ENCODE results near the gene MBP. TPM values are rescaled to one million over a fixed set of nuclear protein-coding genes. Genes with fewer than 3 reads are reported as not detected.

MBP gene
- total RNA-seq, 1 donor from 2014 or later = 22.4 TPM

DNA sequence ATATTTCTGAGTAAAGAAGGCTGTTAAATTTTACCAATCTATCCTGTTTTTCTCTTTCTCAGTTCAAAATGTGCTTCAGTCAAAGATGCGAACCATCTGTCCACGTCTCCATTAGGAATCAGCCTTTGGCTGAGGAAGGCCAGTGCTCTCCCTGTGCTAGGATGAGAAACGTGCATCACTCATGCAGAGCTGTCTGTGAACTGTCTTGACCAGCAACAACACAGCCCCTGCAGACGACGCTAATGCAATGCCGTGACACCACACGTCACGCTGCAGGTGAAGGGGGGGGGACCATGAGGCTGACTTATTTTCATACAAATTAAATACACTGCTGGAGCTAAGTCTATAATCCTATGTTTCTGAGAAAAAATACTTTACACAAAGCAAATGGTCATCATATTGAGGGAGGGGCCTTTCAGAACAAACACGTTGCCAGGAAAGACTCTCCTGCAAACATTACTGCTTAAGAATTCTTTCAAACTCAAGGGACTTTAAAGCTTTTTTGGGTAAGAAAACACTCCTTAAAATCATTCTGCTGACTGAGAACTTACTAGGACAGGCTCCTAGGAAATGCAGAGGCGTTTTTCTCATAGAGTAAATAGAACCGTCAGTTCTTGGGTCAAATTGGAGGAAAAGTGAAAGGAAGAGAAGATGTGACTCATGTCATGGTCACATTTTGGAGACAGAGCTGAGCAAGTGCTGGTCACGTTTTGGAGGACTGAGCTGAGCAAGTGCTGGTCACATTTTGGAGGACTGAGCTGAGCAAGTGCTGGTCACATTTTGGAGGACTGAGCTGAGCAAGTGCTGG, 97.0 kb downstream of the MBP start:
- Histone ChIP-seq H3K27ac (ENCODE audit: low read depth, low read length) (no peak overlapping the region), H3K4me3 (ENCODE audit: low read length in 3 of 3) (no peak overlapping the region), H3K9me3 (ENCODE audit: control insufficient read depth in 3 of 3, low read length in 3 of 3) (no peaks in the 10 kb centered on the region), H3K4me1 (ENCODE audit: control insufficient read depth in 3 of 3, insufficient read depth in 3 of 3, low read length in 3 of 3) (peaks cover 4 to 27% (median 6%) of the 10 kb centered on the region in 3 donors), H3K36me3 (ENCODE audit: control insufficient read depth in 3 of 3, insufficient read depth in 3 of 3, low read length in 3 of 3) (peaks cover 0 to 2% (median 0%) of the 10 kb centered on the region in 3 donors), H3K9ac (ENCODE audit: low read depth in 1 of 3, low read length in 3 of 3) (no peak overlapping the region), H3K27me3 (ENCODE audit: control insufficient read depth in 3 of 3, insufficient read depth in 3 of 3, low read length in 3 of 3) (no peaks in the 10 kb centered on the region)

DNA sequence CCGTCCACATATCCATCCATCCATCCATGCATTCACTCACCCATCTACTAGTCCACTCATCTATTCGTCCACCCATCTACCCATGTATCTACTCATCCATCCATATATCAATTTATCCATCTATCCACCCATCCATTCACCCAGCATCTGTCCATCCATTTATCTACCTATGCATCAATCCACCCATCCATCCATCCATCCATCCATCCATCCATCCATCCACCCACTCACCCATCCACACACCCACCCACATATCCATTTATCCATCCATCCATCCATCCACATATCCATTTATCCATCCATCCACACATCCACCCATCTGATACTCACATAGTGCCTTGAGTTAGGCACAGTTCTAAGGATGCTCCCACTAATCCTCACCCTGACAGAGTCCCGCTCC, 99.0 kb downstream of the MBP start:
- no peaks in the 10 kb centered on the region for H3K27me3 ChIP-seq (ENCODE audit: control insufficient read depth in 3 of 3, insufficient read depth in 3 of 3, low read length in 3 of 3)
- no peak overlapping the region for H3K4me3 ChIP-seq (ENCODE audit: low read length in 3 of 3)
- no peak overlapping the region for H3K27ac ChIP-seq (ENCODE audit: low read depth, low read length)
- H3K36me3 ChIP-seq (ENCODE audit: control insufficient read depth in 3 of 3, insufficient read depth in 3 of 3, low read length in 3 of 3) = peaks cover 0 to 2% (median 0%) of the 10 kb centered on the region in 3 donors
- peaks cover 4 to 23% (median 6%) of the 10 kb centered on the region in 3 donors for H3K4me1 ChIP-seq (ENCODE audit: control insufficient read depth in 3 of 3, insufficient read depth in 3 of 3, low read length in 3 of 3)
- H3K9me3 ChIP-seq (ENCODE audit: control insufficient read depth in 3 of 3, low read length in 3 of 3) = no peaks in the 10 kb centered on the region
- no peak overlapping the region for H3K9ac ChIP-seq (ENCODE audit: low read depth in 1 of 3, low read length in 3 of 3)

DNA sequence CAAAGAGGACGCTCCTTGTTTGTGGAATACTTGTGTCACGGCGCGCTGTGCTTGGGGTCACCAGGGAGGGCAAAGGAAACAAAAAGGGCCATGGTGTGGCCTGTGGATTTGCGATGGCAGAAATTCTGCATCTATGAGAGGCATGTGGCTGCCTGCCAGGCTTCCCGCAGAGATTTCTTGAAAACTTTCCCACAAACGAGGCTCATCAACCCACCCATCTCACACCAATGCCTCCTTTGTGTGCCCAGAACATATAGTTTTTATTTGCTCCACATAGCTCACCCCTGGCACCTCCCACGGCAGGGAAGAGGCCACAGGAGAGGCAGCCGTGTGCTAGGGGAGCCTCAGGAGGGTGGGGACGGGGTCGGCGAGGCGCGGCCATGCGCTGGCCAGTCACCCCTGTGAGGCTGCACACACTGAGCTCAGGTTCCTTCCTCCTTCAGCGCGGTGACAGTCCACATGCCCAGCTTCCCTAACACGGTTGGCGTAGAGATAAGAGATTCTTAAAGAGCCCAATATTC, 100.3 kb downstream of the MBP start:
- Histone ChIP-seq H3K9me3 (ENCODE audit: control insufficient read depth in 3 of 3, low read length in 3 of 3) (no peaks in the 10 kb centered on the region), H3K4me3 (ENCODE audit: low read length in 3 of 3) (no peak overlapping the region), H3K27ac (ENCODE audit: low read depth, low read length) (no peak overlapping the region), H3K9ac (ENCODE audit: low read depth in 1 of 3, low read length in 3 of 3) (no peak overlapping the region), H3K27me3 (ENCODE audit: control insufficient read depth in 3 of 3, insufficient read depth in 3 of 3, low read length in 3 of 3) (no peaks in the 10 kb centered on the region), H3K36me3 (ENCODE audit: control insufficient read depth in 3 of 3, insufficient read depth in 3 of 3, low read length in 3 of 3) (no peaks in the 10 kb centered on the region), H3K4me1 (ENCODE audit: control insufficient read depth in 3 of 3, insufficient read depth in 3 of 3, low read length in 3 of 3) (peaks cover 3 to 19% (median 4%) of the 10 kb centered on the region in 3 donors)

DNA sequence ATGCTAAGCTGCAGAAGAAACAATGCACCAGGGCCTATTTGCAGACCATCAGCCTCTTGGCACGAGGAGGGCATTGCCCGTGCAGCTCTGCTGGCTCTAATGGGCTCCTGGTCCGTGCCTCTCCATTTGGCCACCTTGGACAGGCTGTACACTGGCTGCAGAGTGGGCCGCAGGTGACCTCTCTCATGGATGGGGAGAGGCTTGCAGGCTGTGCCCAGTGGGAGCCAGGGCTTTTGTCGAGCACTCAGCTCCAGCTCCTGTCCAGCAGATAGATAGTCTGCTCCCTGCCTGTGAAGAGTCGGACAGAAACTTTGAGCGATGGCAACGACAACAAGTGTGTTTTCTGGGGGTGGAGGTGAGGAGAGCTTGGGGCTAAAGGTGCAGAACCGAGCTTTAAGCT, 100.9 kb downstream of the MBP start:
- peaks cover 3 to 19% (median 4%) of the 10 kb centered on the region in 3 donors for H3K4me1 ChIP-seq (ENCODE audit: control insufficient read depth in 3 of 3, insufficient read depth in 3 of 3, low read length in 3 of 3)
- no peaks in the 10 kb centered on the region for H3K9me3 ChIP-seq (ENCODE audit: control insufficient read depth in 3 of 3, low read length in 3 of 3)
- H3K36me3 ChIP-seq (ENCODE audit: control insufficient read depth in 3 of 3, insufficient read depth in 3 of 3, low read length in 3 of 3) = no peaks in the 10 kb centered on the region
- no peak overlapping the region for H3K27ac ChIP-seq (ENCODE audit: low read depth, low read length)
- H3K27me3 ChIP-seq (ENCODE audit: control insufficient read depth in 3 of 3, insufficient read depth in 3 of 3, low read length in 3 of 3) = no peaks in the 10 kb centered on the region
- no peak overlapping the region for H3K4me3 ChIP-seq (ENCODE audit: low read length in 3 of 3)
- H3K9ac ChIP-seq (ENCODE audit: low read depth in 1 of 3, low read length in 3 of 3) = no peak overlapping the region

DNA sequence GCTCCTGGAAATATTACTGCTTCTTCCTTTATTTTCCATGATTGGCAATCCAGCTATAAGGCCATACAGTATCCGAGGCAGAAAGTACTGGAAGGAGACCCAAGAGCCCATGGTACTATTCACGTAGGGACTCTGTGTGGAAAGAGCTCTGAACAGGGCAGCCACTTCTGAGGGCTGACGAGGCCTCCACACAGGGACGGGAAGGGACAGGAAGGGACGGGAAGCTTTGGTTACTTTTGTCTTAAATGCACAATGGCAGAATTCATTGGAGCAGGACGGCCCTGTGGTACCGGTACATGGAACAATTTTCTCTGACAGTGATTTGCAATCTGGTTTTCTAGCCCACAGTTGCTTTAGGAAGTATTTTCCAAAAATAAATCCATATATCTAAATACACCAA, 102.4 kb downstream of the MBP start:
- H3K36me3 ChIP-seq (ENCODE audit: control insufficient read depth in 3 of 3, insufficient read depth in 3 of 3, low read length in 3 of 3) = peaks cover 0 to 3% (median 2%) of the 10 kb centered on the region in 3 donors
- H3K9ac ChIP-seq (ENCODE audit: low read depth in 1 of 3, low read length in 3 of 3) = no peak overlapping the region
- no peaks in the 10 kb centered on the region for H3K27me3 ChIP-seq (ENCODE audit: control insufficient read depth in 3 of 3, insufficient read depth in 3 of 3, low read length in 3 of 3)
- H3K9me3 ChIP-seq (ENCODE audit: control insufficient read depth in 3 of 3, low read length in 3 of 3) = no peaks in the 10 kb centered on the region
- H3K4me3 ChIP-seq (ENCODE audit: low read length in 3 of 3) = no peak overlapping the region
- peaks cover 0 to 16% (median 3%) of the 10 kb centered on the region in 3 donors for H3K4me1 ChIP-seq (ENCODE audit: control insufficient read depth in 3 of 3, insufficient read depth in 3 of 3, low read length in 3 of 3)
- H3K27ac ChIP-seq (ENCODE audit: low read depth, low read length) = no peak overlapping the region

DNA sequence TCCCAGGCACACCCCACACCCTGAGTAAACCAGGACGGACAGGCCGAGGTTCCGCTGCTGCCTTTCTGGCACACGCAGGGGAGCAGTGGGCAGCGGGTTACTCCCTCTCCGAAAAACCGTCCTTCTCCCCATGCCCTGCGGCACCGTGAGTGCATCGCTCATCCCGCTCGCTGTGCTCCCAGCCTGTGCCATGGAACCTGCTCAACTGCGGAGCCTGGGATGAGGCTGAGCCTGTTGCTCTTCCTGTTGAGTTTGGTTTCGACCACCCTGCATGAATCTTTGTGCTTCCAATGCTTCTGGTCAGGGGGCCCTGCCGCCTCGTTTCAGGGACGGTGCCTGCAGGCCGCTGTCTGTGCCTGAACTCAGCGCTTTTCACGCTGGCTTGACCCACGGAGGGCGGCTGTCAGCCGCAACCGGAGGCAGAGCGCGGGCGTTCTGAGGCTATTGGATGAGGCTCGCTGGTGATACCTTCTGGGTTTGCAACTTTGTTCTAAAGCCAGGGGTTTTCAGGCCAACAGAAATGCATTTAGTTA, 106.7 kb downstream of the MBP start:
- peaks cover 16 to 33% (median 22%) of the 10 kb centered on the region in 3 donors for H3K4me1 ChIP-seq (ENCODE audit: control insufficient read depth in 3 of 3, insufficient read depth in 3 of 3, low read length in 3 of 3)
- H3K4me3 ChIP-seq (ENCODE audit: low read length in 3 of 3) = no peak overlapping the region
- H3K27ac ChIP-seq (ENCODE audit: low read depth, low read length) = no peak overlapping the region
- peaks cover 0 to 5% (median 3%) of the 10 kb centered on the region in 3 donors for H3K36me3 ChIP-seq (ENCODE audit: control insufficient read depth in 3 of 3, insufficient read depth in 3 of 3, low read length in 3 of 3)
- no peaks in the 10 kb centered on the region for H3K27me3 ChIP-seq (ENCODE audit: control insufficient read depth in 3 of 3, insufficient read depth in 3 of 3, low read length in 3 of 3)
- H3K9ac ChIP-seq (ENCODE audit: low read depth in 1 of 3, low read length in 3 of 3) = no peak overlapping the region
- H3K9me3 ChIP-seq (ENCODE audit: control insufficient read depth in 3 of 3, low read length in 3 of 3) = no peaks in the 10 kb centered on the region

DNA sequence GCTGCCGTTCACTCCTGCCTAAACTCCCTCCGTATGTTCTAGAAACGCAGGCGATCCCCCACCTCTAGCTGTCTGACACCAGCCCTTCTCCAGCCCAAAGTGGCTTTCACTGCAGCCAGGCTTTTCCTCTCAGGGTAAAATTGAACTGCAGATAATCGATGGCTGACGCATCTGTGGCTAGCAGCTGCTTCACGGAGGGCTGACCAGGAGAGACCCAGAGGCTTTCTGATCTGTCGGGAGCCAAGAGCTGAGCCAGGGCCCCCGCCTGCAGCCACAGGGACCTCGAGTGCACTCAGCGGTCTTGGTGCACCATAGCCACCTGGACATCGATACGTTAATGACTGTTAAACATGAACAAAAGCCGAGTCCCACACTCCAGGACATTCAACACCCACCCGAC, 107.5 kb downstream of the MBP start:
- Histone ChIP-seq H3K4me1 (ENCODE audit: control insufficient read depth in 3 of 3, insufficient read depth in 3 of 3, low read length in 3 of 3) (peaks cover 16 to 40% (median 25%) of the 10 kb centered on the region in 3 donors), H3K4me3 (ENCODE audit: low read length in 3 of 3) (no peak overlapping the region), H3K9ac (ENCODE audit: low read depth in 1 of 3, low read length in 3 of 3) (no peak overlapping the region), H3K27ac (ENCODE audit: low read depth, low read length) (no peak overlapping the region), H3K36me3 (ENCODE audit: control insufficient read depth in 3 of 3, insufficient read depth in 3 of 3, low read length in 3 of 3) (peaks cover 3 to 5% (median 3%) of the 10 kb centered on the region in 3 donors), H3K9me3 (ENCODE audit: control insufficient read depth in 3 of 3, low read length in 3 of 3) (no peaks in the 10 kb centered on the region), H3K27me3 (ENCODE audit: control insufficient read depth in 3 of 3, insufficient read depth in 3 of 3, low read length in 3 of 3) (no peaks in the 10 kb centered on the region)

DNA sequence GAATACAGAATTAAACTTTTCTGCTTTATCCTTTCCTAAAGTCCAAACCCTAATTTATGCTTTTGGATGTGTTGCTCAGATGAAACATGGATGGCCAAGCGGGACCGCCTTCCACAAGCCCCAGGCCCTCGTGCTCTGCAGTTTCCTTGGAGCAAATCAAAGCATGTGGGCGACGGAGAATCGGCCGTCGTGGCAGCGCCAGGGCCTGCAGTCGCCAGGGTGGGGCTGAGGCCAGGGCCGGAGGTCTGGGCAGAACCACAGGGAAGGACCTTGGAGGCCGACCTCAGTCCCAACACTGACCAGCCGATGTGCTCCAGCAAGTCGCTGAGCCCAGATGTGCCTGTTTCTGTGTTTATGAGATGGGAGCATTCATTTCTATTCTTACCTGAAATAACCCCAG, 108.1 kb downstream of the MBP start:
- no peak overlapping the region for H3K27ac ChIP-seq (ENCODE audit: low read depth, low read length)
- H3K9ac ChIP-seq (ENCODE audit: low read depth in 1 of 3, low read length in 3 of 3) = no peak overlapping the region
- no peaks in the 10 kb centered on the region for H3K27me3 ChIP-seq (ENCODE audit: control insufficient read depth in 3 of 3, insufficient read depth in 3 of 3, low read length in 3 of 3)
- peaks cover 16 to 42% (median 25%) of the 10 kb centered on the region in 3 donors for H3K4me1 ChIP-seq (ENCODE audit: control insufficient read depth in 3 of 3, insufficient read depth in 3 of 3, low read length in 3 of 3)
- H3K36me3 ChIP-seq (ENCODE audit: control insufficient read depth in 3 of 3, insufficient read depth in 3 of 3, low read length in 3 of 3) = peaks cover 3 to 5% (median 5%) of the 10 kb centered on the region in 3 donors
- no peaks in the 10 kb centered on the region for H3K9me3 ChIP-seq (ENCODE audit: control insufficient read depth in 3 of 3, low read length in 3 of 3)
- no peak overlapping the region for H3K4me3 ChIP-seq (ENCODE audit: low read length in 3 of 3)

DNA sequence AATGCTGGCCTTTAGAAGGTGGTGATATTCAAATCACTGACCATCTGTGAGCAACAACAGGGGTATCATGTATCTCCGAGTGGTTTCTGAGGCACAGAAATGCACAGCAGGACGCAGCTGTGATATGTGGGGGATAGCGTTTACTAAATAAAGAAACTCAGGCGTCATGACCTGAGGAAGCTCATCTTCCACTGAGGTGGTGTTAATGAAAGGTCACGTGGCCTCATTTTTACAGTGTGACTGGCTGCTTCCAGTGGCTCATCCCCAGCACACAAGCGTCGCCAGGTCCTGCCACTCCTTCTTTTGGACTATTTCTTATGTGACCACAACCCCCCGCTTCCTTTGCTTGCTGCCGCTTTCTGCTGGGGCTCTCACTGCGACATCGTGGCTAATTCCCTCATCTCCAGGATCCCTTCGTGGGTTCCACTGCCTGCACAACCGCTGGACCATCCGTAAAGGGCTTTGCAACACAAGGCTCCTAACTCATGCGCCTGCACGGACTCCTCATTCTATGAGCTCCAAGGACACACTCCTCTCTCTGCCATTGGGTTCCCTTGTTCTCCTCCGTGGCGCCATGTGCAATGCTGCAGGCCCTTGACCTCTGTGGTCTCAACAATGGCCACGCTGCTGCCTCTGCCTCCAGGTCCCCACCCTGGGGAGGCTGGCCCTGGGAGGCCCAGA, 109.3 kb downstream of the MBP start:
- H3K27ac ChIP-seq (ENCODE audit: low read depth, low read length) = peak overlapping the region; percentile 79
- H3K9me3 ChIP-seq (ENCODE audit: control insufficient read depth in 3 of 3, low read length in 3 of 3) = no peaks in the 10 kb centered on the region
- peaks cover 3 to 9% (median 5%) of the 10 kb centered on the region in 3 donors for H3K36me3 ChIP-seq (ENCODE audit: control insufficient read depth in 3 of 3, insufficient read depth in 3 of 3, low read length in 3 of 3)
- H3K27me3 ChIP-seq (ENCODE audit: control insufficient read depth in 3 of 3, insufficient read depth in 3 of 3, low read length in 3 of 3) = no peaks in the 10 kb centered on the region
- peaks cover 16 to 42% (median 25%) of the 10 kb centered on the region in 3 donors for H3K4me1 ChIP-seq (ENCODE audit: control insufficient read depth in 3 of 3, insufficient read depth in 3 of 3, low read length in 3 of 3)
- peak overlapping the region; percentile 38 to 64 (median 62) for H3K4me3 ChIP-seq (ENCODE audit: low read length in 3 of 3)
- peak overlapping the region in 2 of 3 donors; percentile 27 to 65 for H3K9ac ChIP-seq (ENCODE audit: low read depth in 1 of 3, low read length in 3 of 3)

Data from skeletal muscle tissue (tissue), 4 donors.